ENCODE data around the gene LMOD2.

- no peak for TF ChIP-seq POLR2A (IDR thresholded peaks at IDR 0.05; ENCODE audit: low read depth, low read length)
- no peak for TF ChIP-seq POLR2AphosphoS5 (IDR thresholded peaks at IDR 0.05; ENCODE audit: low read depth, low read length)
Measured at GRCh38 chr7:123665896-123666295, 10.2 kb downstream of the LMOD2 start.

All from GM12892 (cell line).